Measurements from ENCODE around the gene JARID2.

JARID2 gene

DNA sequence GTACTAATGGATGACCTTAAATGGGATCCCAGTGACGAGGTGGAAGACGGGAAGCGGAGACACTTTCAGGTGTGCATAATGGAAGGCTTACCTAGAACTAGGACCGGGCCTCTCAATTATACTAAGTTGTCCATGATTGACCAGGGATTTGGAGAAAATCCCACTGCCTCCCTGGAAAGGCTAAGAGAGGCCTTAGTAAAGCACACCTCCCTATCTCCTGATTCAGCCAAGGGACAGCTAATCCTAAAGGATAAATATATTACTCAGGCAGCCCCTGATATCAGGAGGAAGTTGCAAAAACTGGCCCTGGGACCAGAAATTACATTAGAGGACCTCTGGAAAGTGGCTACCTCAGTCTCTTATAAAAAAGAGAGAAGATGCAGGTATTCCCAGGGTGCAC, 93.2 kb downstream of the JARID2 start:
- Histone ChIP-seq H3K4me2 (ENCODE audit: low read length) (no peak overlapping the region), H3K4me1 (no peaks in the 10 kb centered on the region), H3K79me2 (peaks cover 47% of the 10 kb centered on the region), H3K4me3 (ENCODE audit: low read depth, low read length) (no peak overlapping the region), H3K36me3 (ENCODE audit: control insufficient read depth, insufficient read depth, low read length) (no peaks in the 10 kb centered on the region), H3K27ac (no peak overlapping the region), H3K9me3 (ENCODE audit: control insufficient read depth, low read length) (no peaks in the 10 kb centered on the region), H3K9ac (no peak overlapping the region), H3K27me3 (ENCODE audit: control insufficient read depth, insufficient read depth, low read length) (no peaks in the 10 kb centered on the region), H2AFZ (no peak overlapping the region)
- TF ChIP-seq, protein P1, sequence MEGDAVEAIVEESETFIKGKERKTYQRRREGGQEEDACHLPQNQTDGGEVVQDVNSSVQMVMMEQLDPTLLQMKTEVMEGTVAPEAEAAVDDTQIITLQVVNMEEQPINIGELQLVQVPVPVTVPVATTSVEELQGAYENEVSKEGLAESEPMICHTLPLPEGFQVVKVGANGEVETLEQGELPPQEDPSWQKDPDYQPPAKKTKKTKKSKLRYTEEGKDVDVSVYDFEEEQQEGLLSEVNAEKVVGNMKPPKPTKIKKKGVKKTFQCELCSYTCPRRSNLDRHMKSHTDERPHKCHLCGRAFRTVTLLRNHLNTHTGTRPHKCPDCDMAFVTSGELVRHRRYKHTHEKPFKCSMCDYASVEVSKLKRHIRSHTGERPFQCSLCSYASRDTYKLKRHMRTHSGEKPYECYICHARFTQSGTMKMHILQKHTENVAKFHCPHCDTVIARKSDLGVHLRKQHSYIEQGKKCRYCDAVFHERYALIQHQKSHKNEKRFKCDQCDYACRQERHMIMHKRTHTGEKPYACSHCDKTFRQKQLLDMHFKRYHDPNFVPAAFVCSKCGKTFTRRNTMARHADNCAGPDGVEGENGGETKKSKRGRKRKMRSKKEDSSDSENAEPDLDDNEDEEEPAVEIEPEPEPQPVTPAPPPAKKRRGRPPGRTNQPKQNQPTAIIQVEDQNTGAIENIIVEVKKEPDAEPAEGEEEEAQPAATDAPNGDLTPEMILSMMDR (IDR thresholded peaks at IDR 0.05), result no peak

DNA sequence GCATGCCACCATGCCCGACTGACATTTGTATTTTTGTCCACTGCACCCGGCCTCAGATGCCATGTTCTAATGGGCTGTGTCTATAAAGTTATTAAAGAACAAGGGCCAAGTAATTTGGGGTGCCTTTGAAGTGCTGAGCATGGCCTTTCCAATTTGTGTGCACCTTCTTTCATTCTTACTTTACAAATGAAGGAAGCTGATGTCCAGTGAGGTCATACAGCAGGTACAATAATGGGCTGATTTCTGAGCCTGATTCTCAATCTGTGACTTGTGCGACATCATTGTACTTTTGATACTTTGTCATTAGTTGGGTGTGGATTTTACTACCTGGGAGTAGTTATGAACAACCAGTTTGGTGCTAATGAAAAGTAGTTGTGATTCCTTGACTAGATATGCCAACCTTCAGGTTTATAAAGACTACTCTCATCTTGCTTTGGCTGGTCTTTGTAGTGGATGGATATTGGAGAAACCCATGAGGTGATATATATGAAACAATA, 94.3 kb downstream of the JARID2 start:
- Histone ChIP-seq H3K36me3 (ENCODE audit: control insufficient read depth, insufficient read depth, low read length) (no peaks in the 10 kb centered on the region), H3K27me3 (ENCODE audit: control insufficient read depth, insufficient read depth, low read length) (no peaks in the 10 kb centered on the region), H3K27ac (no peak overlapping the region), H2AFZ (no peak overlapping the region), H3K79me2 (peaks cover 44% of the 10 kb centered on the region), H3K4me3 (ENCODE audit: low read depth, low read length) (no peak overlapping the region), H3K9ac (no peak overlapping the region), H3K4me1 (no peaks in the 10 kb centered on the region), H3K4me2 (ENCODE audit: low read length) (no peak overlapping the region), H3K9me3 (ENCODE audit: control insufficient read depth, low read length) (no peaks in the 10 kb centered on the region)
- TF ChIP-seq, protein P1 (IDR thresholded peaks at IDR 0.05), result no peak

DNA sequence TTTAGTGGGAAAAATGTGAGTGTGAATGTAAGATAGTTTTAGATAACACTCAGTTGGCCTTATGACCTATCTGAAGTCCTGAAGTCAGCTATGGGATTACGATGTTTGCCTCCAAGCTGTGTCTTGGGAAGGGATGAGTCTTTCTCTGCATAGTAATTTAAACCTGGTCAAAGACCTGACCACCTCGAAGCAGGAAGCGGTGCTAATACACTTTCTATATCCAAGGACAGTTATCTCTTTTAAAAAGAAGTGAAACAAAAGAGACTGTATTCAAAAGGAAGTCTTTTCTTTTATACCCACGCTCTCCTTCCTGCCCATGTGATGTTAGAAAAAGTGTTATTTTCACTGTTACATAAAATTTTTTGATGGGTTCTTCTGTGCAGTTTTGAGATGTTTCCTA, 94.9 kb downstream of the JARID2 start:
- no peak overlapping the region for H3K4me3 ChIP-seq (ENCODE audit: low read depth, low read length)
- H3K27me3 ChIP-seq (ENCODE audit: control insufficient read depth, insufficient read depth, low read length), result no peaks in the 10 kb centered on the region
- no peaks in the 10 kb centered on the region for H3K9me3 ChIP-seq (ENCODE audit: control insufficient read depth, low read length)
- no peak overlapping the region for H3K27ac ChIP-seq
- no peak overlapping the region for H2AFZ ChIP-seq
- H3K79me2 ChIP-seq, result peaks cover 37% of the 10 kb centered on the region
- TF ChIP-seq, protein P1 (IDR thresholded peaks at IDR 0.05), result no peak
- H3K9ac ChIP-seq, result no peak overlapping the region
- no peaks in the 10 kb centered on the region for H3K4me1 ChIP-seq
- no peaks in the 10 kb centered on the region for H3K36me3 ChIP-seq (ENCODE audit: control insufficient read depth, insufficient read depth, low read length)
- no peak overlapping the region for H3K4me2 ChIP-seq (ENCODE audit: low read length)

DNA sequence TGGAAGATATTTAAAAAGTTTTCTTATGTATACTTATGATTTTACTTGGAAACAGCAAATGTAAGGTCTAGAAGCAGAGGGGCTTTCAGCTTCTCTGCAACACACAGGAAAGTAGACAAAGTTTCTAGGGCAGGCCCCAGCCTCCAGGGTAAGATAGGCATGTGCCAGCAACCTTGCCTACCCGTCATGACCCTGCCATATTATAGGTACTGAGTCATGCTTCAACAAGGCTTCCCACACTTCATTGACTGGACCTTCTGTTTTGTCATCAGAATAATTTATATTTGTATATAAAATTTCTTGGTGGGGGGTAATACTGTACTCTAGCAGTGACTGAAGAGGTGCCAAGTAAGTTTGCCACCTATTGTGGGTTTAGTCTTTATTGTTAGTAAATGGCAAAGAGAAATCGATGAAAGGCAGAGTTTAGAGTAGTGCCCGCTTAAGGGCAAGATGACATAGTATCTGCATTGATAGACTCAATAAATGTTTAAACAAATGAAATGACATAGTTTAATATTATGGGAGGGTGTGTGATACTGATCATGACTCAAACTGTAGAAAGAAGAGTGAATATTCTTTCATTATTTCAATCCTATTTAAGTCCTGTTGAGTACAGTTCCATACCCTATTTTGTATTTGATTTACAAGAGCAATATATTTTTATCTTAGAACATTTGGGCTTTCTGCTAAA, 95.6 kb downstream of the JARID2 start:
- H3K9ac ChIP-seq, result no peak overlapping the region
- H3K4me1 ChIP-seq, result no peaks in the 10 kb centered on the region
- peaks cover 36% of the 10 kb centered on the region for H3K79me2 ChIP-seq
- no peak overlapping the region for H3K4me3 ChIP-seq (ENCODE audit: low read depth, low read length)
- no peak overlapping the region for H3K4me2 ChIP-seq (ENCODE audit: low read length)
- H3K27me3 ChIP-seq (ENCODE audit: control insufficient read depth, insufficient read depth, low read length), result no peaks in the 10 kb centered on the region
- H3K9me3 ChIP-seq (ENCODE audit: control insufficient read depth, low read length), result no peaks in the 10 kb centered on the region
- TF ChIP-seq, protein P1 (IDR thresholded peaks at IDR 0.05), result no peak
- no peaks in the 10 kb centered on the region for H3K36me3 ChIP-seq (ENCODE audit: control insufficient read depth, insufficient read depth, low read length)
- no peak overlapping the region for H2AFZ ChIP-seq
- H3K27ac ChIP-seq, result no peak overlapping the region

DNA sequence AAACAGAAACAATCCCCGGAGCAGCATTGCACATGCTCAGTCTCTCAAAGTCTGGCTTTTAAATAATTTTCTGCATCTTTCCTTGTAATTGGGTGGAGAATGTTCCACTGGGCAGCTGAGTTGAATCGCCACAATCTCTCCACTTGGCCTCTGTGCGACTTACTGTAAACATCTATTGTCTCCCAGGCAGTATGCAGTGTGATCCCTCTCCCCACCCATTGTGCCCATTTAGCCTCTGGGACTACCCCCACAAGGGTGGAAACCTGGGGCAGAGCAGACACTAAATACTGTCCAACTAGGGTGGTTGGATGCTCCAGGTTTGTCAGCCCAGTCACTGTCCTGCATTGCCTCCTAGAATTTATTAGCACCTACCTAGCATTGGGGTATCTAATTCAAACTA, 96.2 kb downstream of the JARID2 start:
- Histone ChIP-seq H2AFZ (no peak overlapping the region), H3K79me2 (peaks cover 37% of the 10 kb centered on the region), H3K27ac (no peak overlapping the region), H3K36me3 (ENCODE audit: control insufficient read depth, insufficient read depth, low read length) (no peaks in the 10 kb centered on the region), H3K4me2 (ENCODE audit: low read length) (no peak overlapping the region), H3K9ac (no peak overlapping the region), H3K4me1 (no peaks in the 10 kb centered on the region), H3K9me3 (ENCODE audit: control insufficient read depth, low read length) (no peaks in the 10 kb centered on the region), H3K27me3 (ENCODE audit: control insufficient read depth, insufficient read depth, low read length) (no peaks in the 10 kb centered on the region), H3K4me3 (ENCODE audit: low read depth, low read length) (no peak overlapping the region)
- TF ChIP-seq, protein P1 (IDR thresholded peaks at IDR 0.05), result no peak

All from parathyroid adenoma (tissue), 2 donors.